H1 (cell line): ENCODE measurements around the gene ECEL1. TPM values are rescaled to one million over a fixed set of nuclear protein-coding genes. Genes with fewer than 3 reads are reported as not detected.
A peak's percentile ranks its signal among the peaks of the same experiment; 100 is the strongest.

Experiments
- CTCF ChIP-seq, 3 experiments: IDR thresholded peaks; 1 replicate in 2 of 3; 2 replicates in 1 of 3; pipeline versions ENCODE4 v1.5.1 to v1.6.1; 2011; ENCODE audit warnings: low read length in 3 of 3, mild to moderate bottlenecking in 3 of 3, inconsistent platforms in 2 of 3, low read depth in 1 of 3, moderate library complexity in 1 of 3; ENCODE audit not compliant: insufficient read depth in 1 of 3; ENCODE audit errors: control extremely low read depth in 1 of 3
- polyA plus RNA-seq, 7 experiments: library from polyadenylated mRNA; depleted of rRNA in 3 of 7; stranded (reverse) in 5 of 7; unstranded in 2 of 7; fragments of >200 nt in 5 of 7; fragments of 200-250 nt in 2 of 7; gene quantifications; 1 replicate in 5 of 7; 2 replicates in 1 of 7; 4 replicates in 1 of 7; pipeline versions ENCODE4 v1.2.1 to v1.2.3, GENCODE V29; 2011 to 2013; ENCODE audit warnings: missing spikeins in 2 of 7, mixed read lengths in 2 of 7
- total RNA-seq: library from RNA; stranded (reverse); fragmentation: NEBNext Ultra II Directional; extraction: Animal tissue kit (Norgen Biotek cat#: 25700); gene quantifications from 2 replicates; pipeline ENCODE4 v1.2.1, GENCODE V29; 2021

The ECEL1 gene
- total and polyA plus RNA-seq, 2 of the 8 experiments (the other 6 are each of a cell fraction or from before 2014, with no cell fraction given) = 7.7 to 20.2 TPM

GRCh38 chr2:232488097-232488711 lies 570 bp upstream of the ECEL1 start (continued):
- peak in 2 of 3 experiments; percentile 25 to 58; a peak in 2 of 4 replicates for TF ChIP-seq CTCF (IDR thresholded peaks at IDR 0.05; ENCODE audit: control extremely low read depth in 1 of 3, insufficient read depth in 1 of 3, low read depth in 1 of 3, low read length in 3 of 3)
